Brain microvascular endothelial cell (primary cell): ENCODE measurements around the gene EFNA5.

Experiments used
- DNase-seq: peaks from one replicate; pipeline ENCODE4 v3.0.0-alpha.2; 2020
- H3K27ac ChIP-seq: fragments of 250-450 bp; sonication (Bioruptor Pico); 2 replicates; pipeline ENCODE4 v1.5.1; 2020; ENCODE audit warnings: mild to moderate bottlenecking, moderate library complexity
- H3K27me3 ChIP-seq: fragments of 250-450 bp; sonication (Bioruptor Pico); replicated peaks from 2 replicates; pipeline ENCODE4 v1.5.1; 2020; ENCODE audit warnings: mild to moderate bottlenecking
- H3K36me3 ChIP-seq: fragments of 250-450 bp; sonication (Bioruptor Pico); replicated peaks from 2 replicates; pipeline ENCODE4 v1.5.1; 2020; ENCODE audit warnings: mild to moderate bottlenecking
- H3K4me3 ChIP-seq: 2 replicates; pipeline ENCODE4 v1.5.1; 2011; ENCODE audit warnings: low read depth, mild to moderate bottlenecking, control low read depth, low read length, moderate library complexity
- CTCF ChIP-seq: IDR thresholded peaks from 2 replicates; pipeline ENCODE4 v1.5.1; 2011; ENCODE audit warnings: low read depth, mild to moderate bottlenecking, moderate library complexity, low read length, control low read depth, inconsistent platforms; ENCODE audit errors: missing control alignments
- in situ Hi-C: cut with HindIII; loops from 2 replicates; pipeline ENCODE4 v1.10.0; 2017; ENCODE audit warnings: low sequenced_read_pairs, low pct_ligation_motif_present

EFNA5 gene

GRCh38 chr5:107368615-107369014, 302.1 kb downstream of the EFNA5 start:
- Histone ChIP-seq H3K27ac (no peak overlapping the region), H3K4me3 (no peak overlapping the region), H3K36me3 (no peaks in the 10 kb centered on the region), H3K27me3 (no peaks in the 10 kb centered on the region)
- TF ChIP-seq CTCF = no peak
- in situ Hi-C loops = no loop called here
- DNase-seq = no peak

- in situ Hi-C loops = no loop called here
- Histone ChIP-seq H3K4me3 (no peak overlapping the region), H3K27ac (no peak overlapping the region), H3K27me3 (no peaks in the 10 kb centered on the region), H3K36me3 (no peaks in the 10 kb centered on the region)
- TF ChIP-seq CTCF = no peak
- DNase-seq = no peak
These were observed 302.8 kb downstream of the EFNA5 start for GRCh38 chr5:107367939-107368338.

- DNase-seq = no peak
- Histone ChIP-seq H3K27me3 (no peaks in the 10 kb centered on the region), H3K4me3 (no peak overlapping the region), H3K27ac (no peak overlapping the region), H3K36me3 (no peaks in the 10 kb centered on the region)
- no peak for TF ChIP-seq CTCF
- in situ Hi-C loops = no loop called here
These were observed 303.3 kb downstream of the EFNA5 start for GRCh38 chr5:107367480-107367879.

- Histone ChIP-seq H3K36me3 (no peaks in the 10 kb centered on the region), H3K27me3 (no peaks in the 10 kb centered on the region), H3K27ac (peak overlapping the region; percentile 80), H3K4me3 (no peak overlapping the region)
- TF ChIP-seq CTCF = peak; percentile 31
- in situ Hi-C loops = no loop called here
- peak; percentile 90 for DNase-seq
These were observed 305.2 kb downstream of the EFNA5 start for GRCh38 chr5:107365320-107366109.

- no peak for DNase-seq
- H3K27me3 ChIP-seq = no peaks in the 10 kb centered on the region
- in situ Hi-C loops = no loop called here
- H3K4me3 ChIP-seq = no peak overlapping the region
- TF ChIP-seq CTCF = no peak
- no peaks in the 10 kb centered on the region for H3K36me3 ChIP-seq
- H3K27ac ChIP-seq = no peak overlapping the region
These were observed 306.1 kb downstream of the EFNA5 start for GRCh38 chr5:107364443-107365319.
